HG03196 (cell line): ENCODE data around the gene EIF4A3.

Source experiments
- ATAC-seq: cut with Tn5 transposase; IDR thresholded peaks from one replicate; pipeline ENCODE4 v1.9.1; 2021; ENCODE audit not compliant: unreplicated experiment

EIF4A3 gene

GRCh38 chr17:80138856-80139426 lies 8.0 kb downstream of the EIF4A3 start:
- ATAC-seq: no peak

GRCh38 chr17:80137131-80137530 lies 9.8 kb downstream of the EIF4A3 start:
- ATAC-seq: no peak

GRCh38 chr17:80133626-80133970 lies 13.3 kb downstream of the EIF4A3 start:
- no peak for ATAC-seq

- no peak for ATAC-seq
These were observed 13.9 kb downstream of the EIF4A3 start for GRCh38 chr17:80132906-80133625.

GRCh38 chr17:80130992-80131391 lies 15.9 kb downstream of the EIF4A3 start:
- ATAC-seq: no peak

GRCh38 chr17:80129006-80129565 lies 17.8 kb downstream of the EIF4A3 start:
- ATAC-seq: no peak

GRCh38 chr17:80126449-80126715 lies 20.5 kb downstream of the EIF4A3 start:
- ATAC-seq: no peak

GRCh38 chr17:80125656-80126448 lies 21.1 kb downstream of the EIF4A3 start:
- no peak for ATAC-seq

GRCh38 chr17:80124351-80124981 lies 22.5 kb downstream of the EIF4A3 start:
- ATAC-seq: no peak

GRCh38 chr17:80123791-80124190 lies 23.1 kb downstream of the EIF4A3 start:
- ATAC-seq: no peak

- ATAC-seq: no peak
These were observed 23.9 kb downstream of the EIF4A3 start for GRCh38 chr17:80122926-80123505.

- ATAC-seq: no peak
These were observed 24.8 kb downstream of the EIF4A3 start for GRCh38 chr17:80122026-80122575.

GRCh38 chr17:80119839-80120238 lies 27.1 kb downstream of the EIF4A3 start:
- no peak for ATAC-seq

GRCh38 chr17:80119271-80119791 lies 27.6 kb downstream of the EIF4A3 start:
- no peak for ATAC-seq

GRCh38 chr17:80118601-80119270 lies 28.2 kb downstream of the EIF4A3 start:
- ATAC-seq: no peak

- no peak for ATAC-seq
These were observed 29.2 kb downstream of the EIF4A3 start for GRCh38 chr17:80117491-80118401.

- no peak for ATAC-seq
These were observed 30.0 kb downstream of the EIF4A3 start for GRCh38 chr17:80116921-80117380.

GRCh38 chr17:80116276-80116920 lies 30.5 kb downstream of the EIF4A3 start:
- ATAC-seq: no peak

GRCh38 chr17:80115159-80115558 lies 31.8 kb downstream of the EIF4A3 start:
- no peak for ATAC-seq
